Measurements from ENCODE around the gene RACK1. TPM values are rescaled to one million over a fixed set of nuclear protein-coding genes. Genes with fewer than 3 reads are reported as not detected.

RACK1 gene
- total RNA-seq, 1 experiment from 2014 or later: 2,552 TPM

DNA sequence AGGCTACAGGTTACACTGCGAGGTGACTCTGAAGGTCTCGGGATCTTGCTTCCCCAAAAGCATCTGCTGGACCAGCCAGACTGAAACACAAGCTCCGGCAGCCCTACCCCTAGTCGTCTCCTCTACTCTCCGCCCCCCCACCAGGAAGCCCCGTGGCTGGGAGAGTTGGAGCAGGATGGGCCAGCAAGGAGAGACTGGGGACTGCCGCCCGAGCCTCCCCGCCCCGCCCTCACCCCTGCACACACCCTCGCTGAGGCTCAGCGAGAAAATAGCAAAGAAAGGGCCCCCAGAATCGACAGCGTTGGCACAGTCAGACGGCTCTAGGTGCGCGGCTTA lies 40.0 kb downstream of the RACK1 start:
- H3K79me2 ChIP-seq (ENCODE audit: insufficient read depth, low read length): no peaks in the 10 kb centered on the region
- no peak overlapping the region for H4K5ac ChIP-seq (ENCODE audit: insufficient read length, low read depth, low read length)
- no peak overlapping the region for H2BK12ac ChIP-seq (ENCODE audit: insufficient read length, low read depth, low read length)
- H3K9me3 ChIP-seq (ENCODE audit: control insufficient read depth, low read depth, low read length): no peaks in the 10 kb centered on the region
- H3K27ac ChIP-seq (ENCODE audit: insufficient read length, low read depth, low read length): no peak overlapping the region
- no peak overlapping the region for H3K9ac ChIP-seq (ENCODE audit: extremely low read depth, insufficient read length, low read length)
- no peak overlapping the region for H3K27ac Mint-ChIP-seq
- peaks cover 85% of the 10 kb centered on the region for H3K27me3 Mint-ChIP-seq (ENCODE audit: low read depth)
- no peaks in the 10 kb centered on the region for H4K20me1 ChIP-seq (ENCODE audit: control insufficient read depth, insufficient read depth, insufficient read length)
- no peak overlapping the region for H2AFZ ChIP-seq (ENCODE audit: low read length)
- H4K91ac ChIP-seq (ENCODE audit: insufficient read length, low read depth, low read length): no peak overlapping the region
- H3K4ac ChIP-seq (ENCODE audit: low read depth, low read length): no peak overlapping the region
- no peak overlapping the region for H3T11ph ChIP-seq (ENCODE audit: low read length)
- no peak overlapping the region for H3K14ac ChIP-seq (ENCODE audit: insufficient read depth, low read length)
- WGBS (ENCODE audit: extremely low coverage, insufficient read length, low lambda C conversion rate): no CpG with 5 or more reads among the region's 17 CpGs
- H3K27me3 ChIP-seq (ENCODE audit: insufficient read depth, low read length): peaks cover 26% of the 10 kb centered on the region; the same call in 1 of the 2 replicates
- TF ChIP-seq, protein P1, sequence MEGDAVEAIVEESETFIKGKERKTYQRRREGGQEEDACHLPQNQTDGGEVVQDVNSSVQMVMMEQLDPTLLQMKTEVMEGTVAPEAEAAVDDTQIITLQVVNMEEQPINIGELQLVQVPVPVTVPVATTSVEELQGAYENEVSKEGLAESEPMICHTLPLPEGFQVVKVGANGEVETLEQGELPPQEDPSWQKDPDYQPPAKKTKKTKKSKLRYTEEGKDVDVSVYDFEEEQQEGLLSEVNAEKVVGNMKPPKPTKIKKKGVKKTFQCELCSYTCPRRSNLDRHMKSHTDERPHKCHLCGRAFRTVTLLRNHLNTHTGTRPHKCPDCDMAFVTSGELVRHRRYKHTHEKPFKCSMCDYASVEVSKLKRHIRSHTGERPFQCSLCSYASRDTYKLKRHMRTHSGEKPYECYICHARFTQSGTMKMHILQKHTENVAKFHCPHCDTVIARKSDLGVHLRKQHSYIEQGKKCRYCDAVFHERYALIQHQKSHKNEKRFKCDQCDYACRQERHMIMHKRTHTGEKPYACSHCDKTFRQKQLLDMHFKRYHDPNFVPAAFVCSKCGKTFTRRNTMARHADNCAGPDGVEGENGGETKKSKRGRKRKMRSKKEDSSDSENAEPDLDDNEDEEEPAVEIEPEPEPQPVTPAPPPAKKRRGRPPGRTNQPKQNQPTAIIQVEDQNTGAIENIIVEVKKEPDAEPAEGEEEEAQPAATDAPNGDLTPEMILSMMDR (conservative IDR thresholded peaks at IDR 0.05): no peak
- no peak overlapping the region for H4K8ac ChIP-seq (replicated peaks; ENCODE audit: insufficient read length, low read depth, low read length)
- no peak overlapping the region for H3K18ac ChIP-seq (ENCODE audit: insufficient read length, low read depth, low read length)
- peak overlapping the region; percentile 92 for H3K4me2 ChIP-seq (ENCODE audit: insufficient read depth, insufficient read length, low read length)
- no peaks in the 10 kb centered on the region for H3K79me1 ChIP-seq (ENCODE audit: insufficient read depth, low read depth, low read length, poor library complexity, severe bottlenecking)
- no peak overlapping the region for H2AK5ac ChIP-seq (ENCODE audit: insufficient read length, low read length)
- no peak overlapping the region for H2BK20ac ChIP-seq (ENCODE audit: low read depth, low read length, poor library complexity, severe bottlenecking)
- DNase-seq: no peak
- no peak overlapping the region for H3K23ac ChIP-seq (ENCODE audit: insufficient read length, low read depth, low read length)
- peaks cover 3% of the 10 kb centered on the region; the same call in 1 of the 2 replicates for H3K4me1 ChIP-seq (ENCODE audit: insufficient read depth, low read length)
- H3K4me1 Mint-ChIP-seq: peaks cover 41 to 50% of the 10 kb centered on the region in 2 experiments
- H3K4me3 Mint-ChIP-seq: peak overlapping the region; percentile 66 to 88
- no peak overlapping the region for H2BK5ac ChIP-seq (ENCODE audit: insufficient read length, low read length)
- H3K36me3 Mint-ChIP-seq (ENCODE audit: insufficient read depth in 1 of 3, low read depth in 3 of 3): peaks cover 0 to 8% (median 0%) of the 10 kb centered on the region in 3 experiments; a peak in 2 of 7 replicates
- no peak overlapping the region for H2BK15ac ChIP-seq (ENCODE audit: low read depth, low read length)
- peaks cover 11 to 16% of the 10 kb centered on the region in 2 experiments; a peak in 3 of 5 replicates for H3K9me3 Mint-ChIP-seq
- H2BK120ac ChIP-seq (ENCODE audit: low read depth, low read length, poor library complexity, severe bottlenecking): no peak overlapping the region
- peaks cover 26% of the 10 kb centered on the region for H3K23me2 ChIP-seq (ENCODE audit: insufficient read length, low read depth, low read length, poor library complexity, severe bottlenecking)
- no peak overlapping the region for H3K56ac ChIP-seq (ENCODE audit: insufficient read length, low read depth, low read length)

Measured in H9 (cell line).